ENCODE results near the gene FBXO21.
"Not testable (repeated sequence)": the region's sequence is repeated elsewhere in the genome, so short reads cannot be mapped to it uniquely, and the experiment has no call there.

Gene FBXO21

GRCh38 chr12:117182866-117183265 lies 7.4 kb downstream of the FBXO21 start:
- Histone ChIP-seq H4K20me1 (ENCODE audit: control insufficient read depth, insufficient read depth, low read depth, low read length) (no peaks in the 10 kb centered on the region), H3K36me3 (ENCODE audit: control insufficient read depth, low read length) (peaks cover 93% of the 10 kb centered on the region), H3K4me3 (ENCODE audit: low read length) (no peak overlapping the region), H3K9me3 (ENCODE audit: control insufficient read depth, insufficient read depth, low read length) (peaks cover 7% of the 10 kb centered on the region), H3K27me3 (ENCODE audit: control insufficient read depth, low read length) (no peaks in the 10 kb centered on the region), H3F3A (ENCODE audit: control insufficient read depth, insufficient read depth) (peaks cover 8% of the 10 kb centered on the region), H3K4me2 (ENCODE audit: low read length) (no peak overlapping the region), H3K27ac (ENCODE audit: low read depth, low read length) (no peak overlapping the region), H3K4me1 (ENCODE audit: control insufficient read depth, low read length) (peaks cover 10% of the 10 kb centered on the region), H3K9me2 (replicated peaks; ENCODE audit: control insufficient read depth, low read length) (no peaks in the 10 kb centered on the region), H3K79me2 (ENCODE audit: control insufficient read depth, low read length) (peaks cover 36% of the 10 kb centered on the region)
- TF ChIP-seq EZH2phosphoT487 (IDR thresholded peaks at IDR 0.05; ENCODE audit: borderline replicate concordance, low read length), result no peak
- TF ChIP-seq CTCF (IDR thresholded peaks at IDR 0.05; ENCODE audit: low read depth, low read length, poor library complexity, severe bottlenecking), result no peak

- H3K4me2 ChIP-seq (ENCODE audit: low read length); H3F3A ChIP-seq (ENCODE audit: control insufficient read depth, insufficient read depth); H4K20me1 ChIP-seq (ENCODE audit: control insufficient read depth, insufficient read depth, low read depth, low read length); H3K27me3 ChIP-seq (ENCODE audit: control insufficient read depth, low read length); H3K27ac ChIP-seq (ENCODE audit: low read depth, low read length); H3K9me2 ChIP-seq (replicated peaks; ENCODE audit: control insufficient read depth, low read length); H3K9me3 ChIP-seq (ENCODE audit: control insufficient read depth, insufficient read depth, low read length); H3K4me3 ChIP-seq (ENCODE audit: low read length): not testable (repeated sequence)
- peaks cover 26% of the 10 kb centered on the region for H3K79me2 ChIP-seq (ENCODE audit: control insufficient read depth, low read length)
- H3K4me1 ChIP-seq (ENCODE audit: control insufficient read depth, low read length), result peaks cover 10% of the 10 kb centered on the region
- peaks cover 96% of the 10 kb centered on the region for H3K36me3 ChIP-seq (ENCODE audit: control insufficient read depth, low read length)
These were observed 8.8 kb downstream of the FBXO21 start for GRCh38 chr12:117181468-117181843.

GRCh38 chr12:117180758-117181467 lies 9.4 kb downstream of the FBXO21 start:
- Histone ChIP-seq H3K9me3 (ENCODE audit: control insufficient read depth, insufficient read depth, low read length) (peaks cover 7% of the 10 kb centered on the region), H3K4me2 (ENCODE audit: low read length) (no peak overlapping the region), H3F3A (ENCODE audit: control insufficient read depth, insufficient read depth) (peaks cover 8% of the 10 kb centered on the region), H3K79me2 (ENCODE audit: control insufficient read depth, low read length) (peaks cover 21% of the 10 kb centered on the region), H3K27me3 (ENCODE audit: control insufficient read depth, low read length) (no peaks in the 10 kb centered on the region), H3K4me1 (ENCODE audit: control insufficient read depth, low read length) (peaks cover 10% of the 10 kb centered on the region), H4K20me1 (ENCODE audit: control insufficient read depth, insufficient read depth, low read depth, low read length) (no peaks in the 10 kb centered on the region), H3K27ac (ENCODE audit: low read depth, low read length) (no peak overlapping the region), H3K9me2 (replicated peaks; ENCODE audit: control insufficient read depth, low read length) (no peaks in the 10 kb centered on the region), H3K4me3 (ENCODE audit: low read length) (no peak overlapping the region), H3K36me3 (ENCODE audit: control insufficient read depth, low read length) (peaks cover 96% of the 10 kb centered on the region)
- TF ChIP-seq CTCF (IDR thresholded peaks at IDR 0.05; ENCODE audit: low read depth, low read length, poor library complexity, severe bottlenecking) (no peak), EZH2phosphoT487 (IDR thresholded peaks at IDR 0.05; ENCODE audit: borderline replicate concordance, low read length) (no peak)

GRCh38 chr12:117178745-117179144 lies 11.5 kb downstream of the FBXO21 start:
- Histone ChIP-seq H3K27ac (ENCODE audit: low read depth, low read length) (no peak overlapping the region), H3K36me3 (ENCODE audit: control insufficient read depth, low read length) (peaks cover 96% of the 10 kb centered on the region)

More at GRCh38 chr12:117178745-117179144, 11.5 kb downstream of the FBXO21 start:
- Histone ChIP-seq H4K20me1 (ENCODE audit: control insufficient read depth, insufficient read depth, low read depth, low read length) (no peaks in the 10 kb centered on the region), H3K79me2 (ENCODE audit: control insufficient read depth, low read length) (peaks cover 8% of the 10 kb centered on the region), H3K4me1 (ENCODE audit: control insufficient read depth, low read length) (peaks cover 10% of the 10 kb centered on the region), H3F3A (ENCODE audit: control insufficient read depth, insufficient read depth) (peaks cover 8% of the 10 kb centered on the region), H3K9me2 (replicated peaks; ENCODE audit: control insufficient read depth, low read length) (no peaks in the 10 kb centered on the region), H3K4me2 (ENCODE audit: low read length) (no peak overlapping the region), H3K9me3 (ENCODE audit: control insufficient read depth, insufficient read depth, low read length) (peaks cover 7% of the 10 kb centered on the region), H3K4me3 (ENCODE audit: low read length) (no peak overlapping the region), H3K27me3 (ENCODE audit: control insufficient read depth, low read length) (no peaks in the 10 kb centered on the region)
- TF ChIP-seq CTCF (IDR thresholded peaks at IDR 0.05; ENCODE audit: low read depth, low read length, poor library complexity, severe bottlenecking) (no peak), EZH2phosphoT487 (IDR thresholded peaks at IDR 0.05; ENCODE audit: borderline replicate concordance, low read length) (no peak)

Data from DOHH2 (cell line).